Stimulated activated CD8-positive, alpha-beta memory T cell treated with anti-CD3 and anti-CD28 coated beads, Interleukin-12 subunit alpha, Interleukin-12 subunit beta, amount 100 ng/mL, for 24 hours (primary cell): ENCODE measurements around the gene CKM.

Experiments
- DNase-seq: peaks from one replicate; pipeline ENCODE4 v3.0.0-alpha.2; 2020; ENCODE audit errors: extremely low read depth

Gene CKM

DNA sequence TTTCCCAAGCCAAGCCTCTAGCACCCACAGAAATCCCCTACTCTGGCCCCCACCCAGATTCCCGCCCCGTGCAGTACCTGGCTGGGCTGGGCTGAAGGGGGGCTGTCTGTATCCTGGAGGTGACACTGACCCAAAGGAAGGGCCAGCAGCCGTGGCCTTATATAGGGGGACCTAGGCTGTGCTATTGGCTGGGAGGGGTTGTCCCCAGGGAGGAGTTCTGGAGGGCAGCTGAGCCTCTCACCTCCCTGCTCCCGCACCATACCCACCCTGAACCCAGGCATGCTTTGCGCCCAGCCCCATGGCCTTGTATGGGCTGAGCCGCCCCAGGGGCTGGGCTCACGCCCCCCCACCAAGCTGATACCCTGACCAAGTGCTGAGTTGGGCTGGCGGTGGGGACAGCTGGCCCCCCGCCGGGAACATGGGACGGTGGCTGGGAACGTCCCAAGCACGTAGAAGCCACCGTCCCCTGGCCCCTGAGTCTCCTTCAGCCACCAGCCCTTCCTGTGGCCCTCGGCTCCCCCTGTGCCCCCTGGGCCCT, at the start of gene CKM:
Gene CKM, minus strand, starts transcription at position 132 of the 538 bp plus-strand sequence. CDS start 3,162 bp downstream, outside the sequence.
- no peak for DNase-seq

DNA sequence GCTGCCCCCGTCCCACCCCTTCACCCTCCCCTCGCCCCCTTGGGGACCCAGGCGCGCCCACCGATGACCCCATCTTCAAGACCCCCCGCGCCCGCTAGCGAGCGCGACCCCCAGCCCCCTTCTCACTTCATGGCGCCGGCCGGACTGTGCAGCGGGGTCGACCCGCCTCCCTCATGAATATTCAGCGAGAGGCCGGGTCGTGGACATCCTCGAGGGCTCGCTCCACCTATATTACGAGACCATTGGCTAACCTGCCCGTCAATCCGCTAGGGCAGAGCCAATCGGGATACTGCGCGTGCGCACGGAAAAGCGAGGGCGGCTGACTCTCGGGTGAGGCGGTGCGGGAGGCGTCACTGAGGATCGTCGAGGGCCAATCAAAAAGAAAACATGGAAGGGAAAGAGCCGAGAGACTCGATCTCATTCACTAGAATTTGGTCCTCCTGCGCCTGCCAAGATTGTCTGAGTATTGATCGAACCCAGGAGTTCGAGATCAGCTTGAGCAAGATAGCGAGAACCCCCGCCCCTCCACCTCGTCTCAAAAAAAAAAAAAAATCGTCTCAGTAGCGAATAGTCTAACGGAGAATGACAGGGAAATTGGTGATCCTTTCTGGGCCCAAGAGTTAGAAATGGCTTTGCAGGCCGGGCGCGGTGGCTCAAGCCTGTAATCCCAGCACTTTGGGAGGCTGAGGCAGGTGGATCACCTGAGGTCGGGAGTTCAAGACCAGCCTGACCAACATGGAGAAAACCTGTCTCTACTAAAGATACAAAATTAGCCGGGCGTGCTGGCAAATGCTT, 47.9 kb upstream of the CKM start, which contains the start of gene ERCC2:
Gene ERCC2, minus strand, starts transcription at position 164 of the 795 bp plus-strand sequence. Its CDS starts 33 bp downstream, at position 131.
- peak; percentile 97 for DNase-seq

DNA sequence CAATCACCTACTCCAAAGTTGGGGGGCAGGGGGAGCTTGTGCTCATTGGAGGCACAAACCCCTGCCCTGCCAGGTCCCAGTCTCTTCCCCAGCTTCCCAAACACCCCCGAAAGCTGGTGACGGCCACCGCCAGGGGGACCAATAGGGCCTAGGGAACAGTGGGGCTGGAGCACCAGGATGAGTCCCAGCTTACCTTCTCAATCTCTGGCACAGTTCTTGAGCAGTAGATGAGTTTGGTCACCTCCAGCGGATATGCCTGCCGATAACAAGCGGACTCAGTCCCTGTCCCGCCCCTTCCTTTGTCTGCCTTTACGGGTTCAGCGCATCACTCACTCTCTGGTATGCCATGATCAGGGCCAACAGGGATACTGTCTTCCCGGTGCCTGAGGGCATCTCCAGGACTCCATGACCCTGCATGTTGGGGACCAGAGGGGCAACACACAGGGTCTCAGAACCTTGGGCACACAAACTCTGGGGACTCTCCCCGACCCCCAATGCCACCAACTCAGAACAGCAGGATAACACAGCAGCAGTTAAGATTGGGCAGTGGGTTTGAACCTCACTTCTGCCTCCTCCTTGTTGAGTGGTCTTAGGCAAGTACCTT, 46.2 kb upstream of the CKM start:
- DNase-seq = no peak

DNA sequence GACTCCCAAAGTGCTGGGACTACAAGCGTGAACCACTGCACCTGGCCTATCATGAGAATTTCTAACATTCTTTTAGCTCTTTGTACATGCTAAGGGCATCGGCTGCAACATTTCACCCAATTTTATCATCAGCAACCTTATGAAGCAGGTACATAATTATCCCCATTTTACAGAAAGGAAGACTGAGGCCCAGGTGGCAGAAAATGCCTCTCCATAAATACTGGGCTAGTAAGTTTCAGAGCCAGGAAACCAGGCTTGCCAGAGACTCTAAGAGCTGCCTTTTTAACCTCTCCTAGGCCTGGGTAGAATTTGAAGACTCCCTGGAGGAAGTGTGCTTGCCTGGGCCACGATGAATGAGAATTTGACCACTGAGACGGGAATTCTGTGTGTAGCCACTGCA, 45.5 kb upstream of the CKM start:
- no peak for DNase-seq

DNA sequence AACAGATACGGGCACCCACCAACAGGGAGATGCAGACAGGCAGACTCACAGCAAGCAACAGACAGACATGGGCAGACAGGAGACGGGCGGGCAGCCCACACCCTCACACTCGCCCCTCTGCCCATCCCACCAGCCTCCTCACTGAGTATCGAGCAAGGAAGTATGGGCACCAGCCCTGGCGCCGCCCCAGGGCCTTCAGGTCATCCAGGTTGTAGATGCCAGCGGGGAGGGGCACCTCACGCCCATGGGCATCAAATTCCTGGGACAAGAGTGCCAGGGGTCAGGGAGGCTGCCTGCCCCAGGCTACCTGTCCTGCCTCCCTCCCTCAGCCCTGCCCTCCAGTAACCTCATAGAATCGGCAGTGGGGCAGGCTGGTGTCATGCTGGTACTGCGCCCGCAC, 42.0 kb upstream of the CKM start:
- no peak for DNase-seq

DNA sequence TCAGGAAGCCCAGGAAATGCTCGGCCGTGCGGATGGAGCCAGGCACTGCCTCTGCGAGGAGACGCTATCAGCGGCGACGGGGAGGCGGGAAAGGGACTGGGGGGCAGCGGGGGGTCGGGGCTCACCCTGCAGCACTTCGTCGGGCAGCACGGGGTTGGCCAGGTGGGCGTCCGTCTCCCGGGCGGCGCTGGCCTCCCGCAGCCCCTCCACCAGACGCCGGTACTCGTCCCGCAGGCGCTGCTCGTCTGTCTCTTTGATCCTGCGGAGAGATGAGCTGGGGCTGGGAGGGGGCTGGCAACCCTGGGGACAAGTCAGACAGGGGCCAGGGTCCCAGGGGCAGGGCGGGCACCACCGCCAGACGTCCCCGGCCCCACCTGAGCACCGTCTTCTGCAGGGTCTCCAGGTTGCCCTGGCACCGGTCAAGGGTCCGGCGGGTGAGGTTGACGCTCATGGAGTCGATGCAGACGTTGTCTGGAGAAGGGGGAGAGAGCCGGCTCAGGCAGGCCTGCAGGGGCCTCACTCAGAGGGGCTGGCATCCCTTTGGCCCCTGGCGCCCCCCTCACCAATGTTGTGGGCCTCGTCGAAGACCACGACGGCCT, 41.3 kb upstream of the CKM start:
- no peak for DNase-seq

DNA sequence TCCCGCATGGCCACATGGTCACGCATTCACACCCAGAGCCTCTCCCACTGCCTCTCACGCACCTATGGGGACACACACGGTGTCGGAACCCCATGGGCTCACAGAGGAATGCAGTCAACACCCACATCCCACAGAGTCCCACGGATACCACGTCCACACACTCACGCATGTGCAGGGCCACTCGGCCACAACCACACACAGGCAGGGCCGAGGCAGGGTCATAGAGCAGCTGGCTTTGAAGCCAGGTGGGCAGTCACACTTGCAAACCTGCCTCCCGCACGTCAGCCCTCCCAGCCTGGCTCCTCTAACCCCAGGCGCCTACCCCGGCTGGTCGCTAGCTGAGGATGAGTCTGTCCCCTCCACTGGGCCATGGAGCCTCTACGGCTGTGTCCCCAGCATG, 39.6 kb upstream of the CKM start:
- DNase-seq = no peak

DNA sequence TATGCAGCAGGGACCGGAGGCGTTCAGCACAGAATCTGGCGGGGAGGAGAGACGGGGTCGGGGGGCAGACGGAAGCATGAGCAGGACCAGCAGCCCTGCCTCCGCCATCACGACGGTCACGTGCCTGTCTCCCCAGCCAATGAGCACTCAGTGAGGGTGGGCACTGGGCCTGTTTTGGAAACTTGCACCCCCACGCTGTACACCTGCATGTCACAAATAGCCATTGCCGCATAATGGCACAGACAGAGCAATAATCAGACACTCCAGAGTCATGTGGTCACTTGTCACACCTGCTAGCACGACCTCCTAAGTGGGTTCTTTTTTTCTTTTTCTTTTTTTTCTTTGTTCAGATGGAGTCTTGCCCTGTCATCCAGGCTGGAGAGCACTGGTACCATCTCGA, 38.9 kb upstream of the CKM start:
- DNase-seq = no peak

DNA sequence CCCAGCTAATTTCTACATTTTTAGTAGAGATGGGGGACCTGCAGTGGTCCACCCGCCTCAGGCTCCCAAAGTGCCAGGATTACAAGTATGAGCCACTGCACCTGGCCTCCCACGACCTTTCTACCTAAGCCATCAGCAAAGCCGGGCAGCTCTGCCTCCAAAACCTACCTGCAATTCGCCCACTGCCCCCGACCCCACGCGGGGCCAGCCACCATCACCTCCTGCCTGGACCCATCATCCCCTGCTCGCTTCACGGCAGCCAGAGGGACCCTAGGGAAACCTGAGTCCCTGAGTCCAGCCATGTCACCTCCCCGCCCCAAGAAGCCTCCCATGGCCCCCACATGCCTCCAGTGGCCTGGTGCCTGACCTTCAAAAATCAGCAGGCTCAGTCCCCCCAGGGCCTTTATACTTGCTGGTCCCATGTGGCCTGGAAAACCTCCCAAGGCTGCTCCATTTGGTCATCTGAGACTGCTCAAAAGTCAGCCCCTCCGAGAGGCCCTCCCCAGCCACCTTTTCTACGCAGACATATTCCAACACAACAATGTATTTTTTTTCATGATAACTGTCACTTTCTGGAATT, 35.6 kb upstream of the CKM start:
- DNase-seq = no peak

DNA sequence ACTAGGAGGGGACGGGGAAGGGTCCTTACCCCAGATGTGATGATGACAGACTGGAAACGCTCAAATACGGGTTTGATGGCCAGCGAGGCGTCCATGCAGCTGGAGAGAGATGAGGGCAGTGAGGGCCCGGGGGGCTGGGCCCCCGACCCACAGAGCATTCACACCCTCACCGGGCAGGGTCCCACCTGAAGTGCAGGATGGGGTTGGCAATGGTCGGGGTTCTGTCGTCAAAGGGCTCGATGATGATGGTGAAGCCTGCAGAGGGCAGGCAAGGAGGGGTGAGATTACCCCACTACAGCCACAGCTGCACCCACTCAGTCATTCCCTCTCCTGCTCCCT, 34.7 kb upstream of the CKM start:
- DNase-seq = no peak

DNA sequence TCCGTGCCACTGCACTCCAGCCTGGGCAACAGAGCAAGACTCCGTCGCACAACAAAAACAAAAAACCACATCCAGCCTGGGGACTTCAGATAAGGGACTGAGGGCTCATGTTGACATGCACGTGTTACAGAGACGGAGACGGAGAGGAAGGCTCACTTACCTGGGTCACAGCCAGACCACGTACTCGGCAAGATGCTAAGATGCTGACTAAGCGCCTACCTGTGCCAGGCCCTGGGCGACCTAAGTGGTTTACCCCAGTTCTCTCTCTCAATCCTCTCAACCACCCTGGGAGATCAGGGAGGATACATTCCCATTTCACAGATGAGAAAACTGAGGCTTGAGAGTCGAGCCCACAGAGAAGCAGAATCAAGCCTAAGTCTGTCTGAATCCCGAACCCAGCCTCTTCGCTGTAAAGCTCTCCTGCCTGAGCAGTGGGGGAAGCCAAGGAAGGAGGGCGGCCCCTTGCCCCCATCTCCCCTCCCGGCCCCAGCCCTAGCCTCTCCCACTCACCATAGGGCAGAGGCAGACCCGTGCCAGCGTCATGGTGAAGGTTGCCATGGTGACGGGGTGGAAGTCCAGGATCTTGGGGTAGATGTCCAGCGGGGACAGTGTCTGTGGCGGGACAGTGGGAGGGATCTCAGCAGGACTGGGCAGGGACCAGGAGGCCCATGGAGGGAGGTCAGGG, 34.2 kb upstream of the CKM start:
- no peak for DNase-seq

DNA sequence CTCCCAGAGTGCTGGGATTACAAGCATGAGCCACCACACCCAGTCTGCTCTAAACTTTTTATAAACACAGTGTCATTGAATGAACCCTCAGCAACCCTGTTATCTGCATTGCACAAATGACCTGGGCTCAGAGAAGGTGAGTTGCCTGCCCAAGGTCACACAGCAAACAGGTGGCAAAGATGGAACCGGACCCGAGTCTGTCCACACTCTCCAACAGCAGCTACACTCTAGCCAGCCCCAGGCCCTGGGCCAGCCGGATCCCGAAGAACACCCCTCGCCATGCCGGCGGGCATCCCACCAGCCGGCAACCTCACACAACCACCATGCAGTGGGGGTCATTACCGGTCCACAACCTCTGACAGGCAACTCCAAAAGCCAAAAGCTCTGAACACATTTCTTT, 33.2 kb upstream of the CKM start:
- DNase-seq = no peak

DNA sequence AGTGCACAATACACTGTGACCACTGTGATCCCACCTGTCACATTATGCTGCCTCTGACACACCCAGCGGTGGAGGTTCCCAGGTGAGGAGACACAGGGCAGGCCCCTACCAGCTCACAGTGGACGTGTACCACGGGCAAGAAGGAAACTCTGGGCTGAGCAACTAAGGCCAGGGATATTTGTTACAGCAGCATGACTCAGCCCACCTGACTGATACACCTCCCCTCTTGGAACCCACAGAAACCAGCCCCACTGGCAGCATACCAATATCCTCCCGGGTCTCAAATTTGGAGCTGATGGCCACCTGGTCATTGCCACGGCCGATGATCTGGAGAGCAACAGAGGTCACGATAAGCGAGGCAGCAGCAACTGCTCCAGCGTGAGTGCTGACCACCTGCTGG, 32.7 kb upstream of the CKM start:
- no peak for DNase-seq

DNA sequence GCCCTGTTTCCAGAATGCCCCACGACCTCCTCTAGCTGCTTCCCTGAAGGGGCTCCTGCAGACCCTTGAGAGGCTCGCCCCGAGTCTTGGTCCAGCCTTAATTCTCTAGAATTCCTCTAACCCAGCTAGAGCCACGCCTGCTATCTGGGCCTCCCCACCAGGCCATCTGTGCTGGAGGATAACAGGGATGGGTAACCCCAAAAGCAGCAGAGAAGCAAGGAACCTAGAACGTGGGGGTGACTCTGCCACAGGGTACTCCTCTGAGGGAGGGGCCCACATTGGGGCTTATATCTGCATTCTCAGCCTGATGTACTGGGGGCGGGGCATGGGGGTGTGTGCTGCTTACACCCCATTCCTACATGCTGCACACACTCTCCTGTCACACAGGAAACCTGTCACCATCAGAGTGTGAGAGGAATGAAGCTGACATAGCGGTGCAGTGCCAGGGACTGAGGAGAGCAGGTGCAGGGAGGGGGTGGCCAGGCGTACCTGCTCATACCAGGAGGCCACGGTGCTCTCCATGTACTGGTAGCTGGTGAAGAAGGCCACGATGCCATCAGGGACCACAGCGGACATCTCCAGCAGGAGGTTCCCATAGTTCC, 31.7 kb upstream of the CKM start:
- no peak for DNase-seq

DNA sequence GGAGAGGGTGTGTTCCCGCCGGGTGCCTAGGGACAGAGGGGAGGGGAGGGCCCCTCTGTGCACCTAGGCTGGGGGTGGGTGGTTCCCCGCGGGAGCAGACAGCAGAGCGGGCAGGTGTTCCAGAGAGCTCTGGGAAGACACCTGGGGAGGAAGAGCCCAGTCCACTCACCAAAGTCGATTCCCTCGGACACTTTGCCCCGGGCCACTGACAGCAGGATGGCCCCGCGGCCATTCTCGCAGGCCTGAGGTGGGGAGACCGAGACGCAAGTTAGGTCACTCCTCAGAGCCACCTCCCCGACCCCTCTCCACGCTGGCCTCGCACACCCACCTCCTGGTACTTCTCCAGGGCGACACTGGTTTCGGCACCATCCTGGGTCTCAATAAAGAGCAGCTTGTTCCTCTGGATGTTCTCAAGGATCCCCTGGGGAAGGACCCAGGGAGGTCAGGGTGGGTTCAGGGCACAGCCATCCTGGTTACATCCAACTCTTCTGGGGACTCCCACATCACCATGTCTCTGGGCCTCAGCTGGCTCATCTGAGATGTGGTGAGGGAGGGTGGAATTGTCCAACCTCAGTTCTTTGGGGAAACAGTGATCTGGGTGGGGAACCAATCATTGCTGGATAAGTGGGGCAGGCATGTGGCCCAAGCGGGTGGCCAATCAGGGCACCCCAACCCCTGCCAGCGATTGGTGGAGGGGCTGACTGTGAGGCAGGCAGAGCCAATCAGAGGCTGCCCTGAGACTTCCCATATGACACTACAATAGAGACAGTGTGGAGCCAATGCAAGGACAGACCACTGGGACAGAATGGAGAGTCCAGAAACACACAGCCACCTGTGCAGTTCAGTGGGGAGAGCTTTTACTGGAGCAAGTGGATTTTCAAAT, 30.5 kb upstream of the CKM start:
- DNase-seq = no peak

DNA sequence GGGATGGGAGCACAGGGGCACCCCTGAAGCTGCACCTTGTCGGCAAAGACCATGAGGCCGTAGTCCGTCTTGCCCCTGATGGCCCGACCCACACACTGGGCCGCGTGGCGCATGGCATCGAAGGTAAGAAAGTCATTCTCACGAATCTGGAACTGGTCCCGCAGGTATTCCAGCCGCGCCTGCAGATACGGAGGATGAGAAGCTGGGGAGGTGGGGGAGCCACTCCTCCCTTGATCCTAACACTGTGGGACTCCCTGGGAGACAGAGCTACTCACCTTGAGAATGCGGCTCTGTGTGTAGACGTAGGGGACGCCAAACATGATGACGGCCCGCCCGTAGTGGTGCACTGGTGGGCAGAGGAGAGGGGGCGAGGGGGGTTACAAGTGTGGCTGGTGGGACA, 29.8 kb upstream of the CKM start:
- DNase-seq = no peak

DNA sequence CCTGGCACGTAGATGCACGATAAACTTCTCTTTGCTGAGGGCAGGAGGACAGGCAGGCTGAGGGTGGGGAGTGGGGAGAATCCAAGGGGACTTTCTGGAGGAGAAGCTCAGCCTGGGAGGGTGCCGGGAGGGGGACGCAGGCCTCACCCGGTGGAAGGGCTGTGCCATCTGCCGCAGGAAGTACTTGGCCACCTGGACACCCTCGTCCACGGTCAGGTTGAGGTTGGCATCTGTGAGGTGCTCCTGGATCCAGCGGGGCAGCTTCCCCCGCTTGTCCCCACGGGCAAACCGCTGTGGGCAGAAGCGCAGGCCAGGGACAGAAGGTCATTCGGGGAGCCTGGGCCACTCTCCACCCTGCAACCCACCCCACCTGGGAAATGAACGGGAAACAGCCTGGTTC, 29.4 kb upstream of the CKM start:
- DNase-seq = no peak

DNA sequence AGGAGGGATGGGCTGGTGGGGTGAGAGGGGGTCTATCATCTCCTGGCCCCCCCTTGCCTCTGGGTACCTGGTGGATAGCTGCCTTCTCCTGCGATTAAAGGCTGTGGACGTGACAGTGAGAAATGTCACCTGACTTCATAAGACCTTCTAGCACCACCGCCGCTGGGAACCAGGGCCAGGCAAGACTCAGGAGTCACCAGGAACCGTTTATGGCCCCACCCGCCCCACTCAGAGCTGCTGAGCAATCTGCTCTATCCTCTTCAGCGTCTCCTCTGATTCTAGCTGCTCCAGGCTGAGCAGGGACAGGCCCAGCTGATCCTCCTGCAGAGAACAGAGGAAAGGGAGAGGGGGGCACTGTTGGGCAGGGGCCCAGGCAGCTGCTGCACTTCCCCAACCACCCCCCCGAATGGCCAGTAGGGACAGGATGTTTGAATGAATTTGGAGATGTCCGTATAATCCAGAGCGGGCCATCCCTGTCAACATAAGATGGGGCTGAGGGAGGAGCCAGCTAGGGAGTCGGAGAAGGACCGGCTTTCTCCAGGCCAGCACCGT, 28.8 kb upstream of the CKM start:
- DNase-seq = no peak

DNA sequence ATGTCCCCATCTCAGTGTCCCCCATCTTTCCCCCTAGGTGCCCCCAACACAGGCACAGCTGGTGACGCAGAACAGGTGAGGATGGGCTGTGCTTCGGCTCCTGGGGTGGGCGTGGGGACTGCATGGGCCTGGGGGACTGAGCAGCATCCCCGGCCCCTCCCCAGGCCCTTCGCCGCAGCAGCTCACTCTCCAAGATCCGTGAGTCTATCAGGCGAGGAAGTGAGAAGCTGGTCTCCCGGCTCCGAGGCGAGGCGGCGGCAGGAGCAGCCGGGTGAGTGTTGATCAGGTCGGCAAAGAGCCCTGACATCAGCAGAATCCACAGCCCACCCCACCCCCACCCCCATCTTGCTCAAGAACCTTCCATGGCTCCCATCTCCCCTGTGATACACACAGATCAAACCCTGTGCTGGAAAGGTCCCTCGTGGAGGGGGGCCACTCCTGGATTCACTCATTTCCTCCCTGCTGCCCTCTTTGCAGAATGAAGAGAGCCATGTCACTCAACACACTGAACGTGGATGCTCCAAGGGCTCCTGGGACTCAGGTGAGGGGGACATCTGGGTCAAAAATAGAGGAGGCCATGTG, 27.9 kb upstream of the CKM start:
- DNase-seq = no peak

DNA sequence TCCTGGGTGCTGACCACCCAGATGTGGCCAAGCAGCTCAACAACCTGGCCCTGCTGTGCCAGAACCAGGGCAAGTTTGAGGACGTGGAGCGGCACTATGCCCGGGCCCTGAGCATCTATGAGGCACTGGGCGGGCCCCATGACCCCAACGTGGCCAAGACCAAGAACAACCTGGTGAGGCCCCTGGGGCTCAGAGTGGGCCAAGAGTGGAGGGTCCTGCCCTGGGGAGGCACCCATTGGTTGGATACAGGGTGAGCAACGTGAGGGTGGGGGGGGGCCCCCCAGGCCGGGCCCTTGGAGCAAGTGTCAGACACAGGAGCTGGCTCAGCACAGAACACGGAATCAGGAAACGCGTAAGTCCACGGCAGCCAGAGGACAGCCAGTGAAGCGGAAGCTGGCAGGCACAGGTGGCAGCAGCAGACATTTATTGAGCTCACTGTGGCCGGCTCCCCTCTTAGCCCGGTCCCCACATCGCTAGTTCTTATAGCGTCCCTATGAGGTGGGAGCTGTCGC, 26.8 kb upstream of the CKM start:
- no peak for DNase-seq
